Kidney (tissue), 14 donors: ENCODE data around the gene OGFOD2. TPM values are rescaled to one million over a fixed set of nuclear protein-coding genes. Genes with fewer than 3 reads are reported as not detected.

ENCODE experiments used
- DNase-seq, 5 donors: peaks; one replicate each; pipeline ENCODE4 v3.0.0-alpha.2; 2013 to 2020
- FAIRE-seq: peaks from 2 replicates; lab custom pipeline; 2012; peaks lifted over from hg19 to GRCh38; lab: Jason Lieb, UNC
- H3K27ac ChIP-seq, 2 donors: one replicate each; pipeline ENCODE4 v1.7.0; 2013; ENCODE audit warnings: low read depth in 2 of 2, low read length in 2 of 2, inconsistent platforms in 1 of 2
- H3K27me3 ChIP-seq: one replicate; pipeline ENCODE4 v1.7.1; 2013; ENCODE audit warnings: low read length, inconsistent platforms; ENCODE audit not compliant: control insufficient read depth, insufficient read depth
- H3K36me3 ChIP-seq, 3 donors: one replicate each; pipeline versions ENCODE4 v1.7.0 to v1.7.1; 2013; ENCODE audit warnings: low read length in 3 of 3, control low read depth in 1 of 3, inconsistent platforms in 1 of 3; ENCODE audit not compliant: insufficient read depth in 3 of 3, control insufficient read depth in 2 of 3
- H3K4me1 ChIP-seq, 3 donors: one replicate each; pipeline versions ENCODE4 v1.7.0 to v1.7.1; 2013; ENCODE audit warnings: low read length in 3 of 3, inconsistent platforms in 1 of 3, low read depth in 1 of 3; ENCODE audit not compliant: control insufficient read depth in 2 of 3, insufficient read depth in 2 of 3
- H3K4me3 ChIP-seq, 3 donors: one replicate each; pipeline versions ENCODE4 v1.7.0 to v1.8.1; 2013; ENCODE audit warnings: low read length in 3 of 3, control low read depth in 1 of 3, inconsistent platforms in 1 of 3
- H3K9ac ChIP-seq, 3 donors: one replicate each; pipeline versions ENCODE4 v1.7.0 to v1.7.1; 2013; ENCODE audit warnings: low read length in 3 of 3, control low read depth in 1 of 3, inconsistent platforms in 1 of 3
- H3K9me3 ChIP-seq, 3 donors: one replicate each; pipeline versions ENCODE4 v1.7.0 to v1.7.1; 2013; ENCODE audit warnings: low read length in 3 of 3, control low read depth in 1 of 3, inconsistent platforms in 1 of 3; ENCODE audit not compliant: control insufficient read depth in 2 of 3, insufficient read depth in 1 of 3
- CTCF ChIP-seq: IDR thresholded peaks from 3 replicates; pipeline ENCODE4 v1.5.1; 2012; ENCODE audit warnings: mild to moderate bottlenecking, moderate library complexity, borderline replicate concordance; ENCODE audit not compliant: insufficient read depth; ENCODE audit errors: extremely low read depth
- intact Hi-C: fragments of 100-400 bp; cut with DNase I; formaldehyde crosslinking; loops from one replicate; pipeline ENCODE4 v1.11.1; 2022
- polyA plus RNA-seq: library from polyadenylated mRNA; stranded (reverse); fragments of 350-450 nt; fragmentation: Illumina TruSeq; extraction: RNeasy Lipid Tissue Mini Kit (QIAGEN cat#74804); gene quantifications from one replicate; pipeline ENCODE4 v1.2.3, GENCODE V29; 2014; ENCODE audit warnings: low read depth, low replicate concordance; ENCODE audit not compliant: insufficient read depth
- total RNA-seq: library from RNA; stranded (reverse); fragmentation: NEBNext Ultra II Directional; extraction: Animal tissue kit (Norgen Biotek cat#: 25700); gene quantifications from one replicate; pipeline ENCODE4 v1.2.1, GENCODE V29; 2021
- donor health status: control.
- donor health status: control.
- donor health status: control.
- donor health status: control.
- donor health status: control.
- donor health status: DM: yes; HTN: yes; CAD: no.
- donor health status: Normal renal cell carcinoma (clear cell type).

Gene OGFOD2
- total and polyA plus RNA-seq, 2 donors from 2014 or later = 22.9 to 27.5 TPM

- intact Hi-C loops = no loop called here
- H3K36me3 ChIP-seq = peaks cover 0 to 16% (median 5%) of the 10 kb centered on the region in 3 donors
- FAIRE-seq = no peak
These were observed 25.5 kb downstream of the OGFOD2 start for GRCh38 chr12:123000578-123000977.

GRCh38 chr12:123001464-123001863, 26.4 kb downstream of the OGFOD2 start:
- Histone ChIP-seq H3K36me3 (peaks cover 0 to 16% (median 5%) of the 10 kb centered on the region in 3 donors), H3K9ac (no peak overlapping the region), H3K4me3 (no peak overlapping the region), H3K4me1 (peaks cover 0 to 3% (median 0%) of the 10 kb centered on the region in 3 donors), H3K27me3 (no peaks in the 10 kb centered on the region), H3K27ac (no peak overlapping the region), H3K9me3 (no peaks in the 10 kb centered on the region)
- TF ChIP-seq CTCF = no peak
- FAIRE-seq = no peak
- no peak for DNase-seq
- intact Hi-C loops = no loop called here

More at GRCh38 chr12:123000578-123000977, 25.5 kb downstream of the OGFOD2 start:
- Histone ChIP-seq H3K9ac (no peak overlapping the region), H3K9me3 (no peaks in the 10 kb centered on the region), H3K27me3 (no peaks in the 10 kb centered on the region), H3K4me1 (peaks cover 0 to 11% (median 0%) of the 10 kb centered on the region in 3 donors), H3K27ac (no peak overlapping the region), H3K4me3 (no peak overlapping the region)
- no peak for TF ChIP-seq CTCF
- DNase-seq = peak in 2 of 5 donors; percentile 18 to 65

GRCh38 chr12:123003257-123003656, 28.2 kb downstream of the OGFOD2 start:
- FAIRE-seq (no peak), DNase-seq (peak in 2 of 5 donors; percentile 27 to 62)
- no peak for TF ChIP-seq CTCF
- no peaks in the 10 kb centered on the region for H3K9me3 ChIP-seq
- H3K27ac ChIP-seq = no peak overlapping the region
- intact Hi-C loops = no loop called here
- no peak overlapping the region for H3K4me3 ChIP-seq
- H3K27me3 ChIP-seq = no peaks in the 10 kb centered on the region
- peaks cover 0 to 20% (median 10%) of the 10 kb centered on the region in 3 donors for H3K36me3 ChIP-seq
- H3K9ac ChIP-seq = no peak overlapping the region
- no peaks in the 10 kb centered on the region for H3K4me1 ChIP-seq

GRCh38 chr12:123004287-123004686, 29.2 kb downstream of the OGFOD2 start:
- no peak overlapping the region for H3K27ac ChIP-seq
- FAIRE-seq (no peak), DNase-seq (peak in 1 of 5 donors; percentile 19)
- no peaks in the 10 kb centered on the region for H3K4me1 ChIP-seq
- no peak for TF ChIP-seq CTCF
- H3K4me3 ChIP-seq = no peak overlapping the region
- H3K9me3 ChIP-seq = no peaks in the 10 kb centered on the region
- H3K36me3 ChIP-seq = peaks cover 0 to 20% (median 10%) of the 10 kb centered on the region in 3 donors
- H3K27me3 ChIP-seq = no peaks in the 10 kb centered on the region
- intact Hi-C loops = no loop called here
- H3K9ac ChIP-seq = no peak overlapping the region
